SW480 (cell line): ENCODE results near the gene IL24.
A peak's percentile ranks its signal among the peaks of the same experiment; 100 is the strongest.
"Not testable (repeated sequence)": the region's sequence is repeated elsewhere in the genome, so short reads cannot be mapped to it uniquely, and the experiment has no call there.

ENCODE experiments used
- DNase-seq: peaks from one replicate; pipeline ENCODE4 v3.0.0-alpha.2; 2016; ENCODE audit warnings: low spot score

Gene IL24

GRCh38 chr1:206897175-206897574, at the start of gene IL24:
TSS of gene IL24 (plus strand) at chr1:206897443. CDS start at chr1:206897833, 390 bp downstream.
- no peak for DNase-seq

- no peak for DNase-seq
Measured at GRCh38 chr1:206847946-206848345, 49.3 kb upstream of the IL24 start.

GRCh38 chr1:206850401-206850800, 46.8 kb upstream of the IL24 start:
- no peak for DNase-seq

- DNase-seq = no peak
Measured at GRCh38 chr1:206851341-206852010, 45.8 kb upstream of the IL24 start.

GRCh38 chr1:206852662-206853061, 44.6 kb upstream of the IL24 start:
- not testable (repeated sequence) for DNase-seq

GRCh38 chr1:206853696-206854095, 43.5 kb upstream of the IL24 start:
- not testable (repeated sequence) for DNase-seq

GRCh38 chr1:206854401-206855129, 42.7 kb upstream of the IL24 start:
- no peak for DNase-seq

GRCh38 chr1:206855859-206856258, 41.4 kb upstream of the IL24 start:
- DNase-seq = no peak

GRCh38 chr1:206856674-206857464, 40.4 kb upstream of the IL24 start:
- peak; percentile 10 for DNase-seq

GRCh38 chr1:206859082-206859521, 38.1 kb upstream of the IL24 start:
- DNase-seq = no peak

- DNase-seq = no peak
Measured at GRCh38 chr1:206860165-206860564, 37.1 kb upstream of the IL24 start.

GRCh38 chr1:206863266-206863665, 34.0 kb upstream of the IL24 start:
- peak; percentile 6 for DNase-seq

GRCh38 chr1:206864939-206865671, 32.1 kb upstream of the IL24 start, which contains the start of gene IL20:
TSS of gene IL20 (plus strand) at chr1:206865623. CDS start at chr1:206865853, 230 bp downstream.
- peak; percentile 46 for DNase-seq

- no peak for DNase-seq
Measured at GRCh38 chr1:206866062-206866461, 31.2 kb upstream of the IL24 start.

- DNase-seq = no peak
Measured at GRCh38 chr1:206867239-206867638, 30.0 kb upstream of the IL24 start.

GRCh38 chr1:206867716-206868115, 29.5 kb upstream of the IL24 start:
- DNase-seq = no peak

GRCh38 chr1:206868264-206868663, 29.0 kb upstream of the IL24 start:
- no peak for DNase-seq

- DNase-seq = no peak
Measured at GRCh38 chr1:206872139-206872538, 25.1 kb upstream of the IL24 start.

GRCh38 chr1:206873603-206874188, 23.5 kb upstream of the IL24 start:
- no peak for DNase-seq

GRCh38 chr1:206875752-206876377, 21.4 kb upstream of the IL24 start:
- no peak for DNase-seq

GRCh38 chr1:206878456-206878855, 18.8 kb upstream of the IL24 start:
- DNase-seq = no peak
